HG03342 (cell line): ENCODE measurements around the gene RSPH1.

Experiments
- ATAC-seq: cut with Tn5 transposase; IDR thresholded peaks from one replicate; pipeline ENCODE4 v1.9.1; 2021; ENCODE audit warnings: mild to moderate bottlenecking, moderate library complexity; ENCODE audit not compliant: unreplicated experiment

The RSPH1 gene

GRCh38 chr21:42468491-42469131, 27.4 kb downstream of the RSPH1 start:
- ATAC-seq = no peak

- ATAC-seq = no peak
Observed at GRCh38 chr21:42467140-42467983, 28.7 kb downstream of the RSPH1 start.

- ATAC-seq = no peak
Observed at GRCh38 chr21:42466700-42467099, 29.3 kb downstream of the RSPH1 start.

GRCh38 chr21:42465803-42466127, 30.3 kb downstream of the RSPH1 start:
- ATAC-seq = no peak

- no peak for ATAC-seq
Observed at GRCh38 chr21:42465008-42465802, 30.8 kb downstream of the RSPH1 start.

- ATAC-seq = no peak
Observed at GRCh38 chr21:42463861-42464515, 32.0 kb downstream of the RSPH1 start.

GRCh38 chr21:42461881-42462877, 33.8 kb downstream of the RSPH1 start:
- ATAC-seq = no peak

GRCh38 chr21:42461185-42461520, 34.9 kb downstream of the RSPH1 start:
- no peak for ATAC-seq

- ATAC-seq = peak; percentile 53
Observed at GRCh38 chr21:42460391-42461184, 35.4 kb downstream of the RSPH1 start.

- ATAC-seq = no peak
Observed at GRCh38 chr21:42459546-42460215, 36.3 kb downstream of the RSPH1 start.

- no peak for ATAC-seq
Observed at GRCh38 chr21:42459082-42459460, 37.0 kb downstream of the RSPH1 start.

GRCh38 chr21:42456457-42456856, 39.6 kb downstream of the RSPH1 start:
- no peak for ATAC-seq

- ATAC-seq = no peak
Observed at GRCh38 chr21:42455754-42456440, 40.1 kb downstream of the RSPH1 start.

GRCh38 chr21:42455196-42455595, 40.8 kb downstream of the RSPH1 start:
- no peak for ATAC-seq

GRCh38 chr21:42454786-42455185, 41.2 kb downstream of the RSPH1 start:
- ATAC-seq = no peak

GRCh38 chr21:42453986-42454570, 41.9 kb downstream of the RSPH1 start:
- ATAC-seq = no peak

- ATAC-seq = no peak
Observed at GRCh38 chr21:42453224-42453985, 42.6 kb downstream of the RSPH1 start.
